NCI-H748 treated with DMSO at 0.1 percent for 48 hours (cell line): ENCODE measurements around the gene LRCOL1.

Experiments used
- DNase-seq: peaks from one replicate; lab custom pipeline; 2025; lab: John Stamatoyannopoulos, UW

The LRCOL1 gene

DNA sequence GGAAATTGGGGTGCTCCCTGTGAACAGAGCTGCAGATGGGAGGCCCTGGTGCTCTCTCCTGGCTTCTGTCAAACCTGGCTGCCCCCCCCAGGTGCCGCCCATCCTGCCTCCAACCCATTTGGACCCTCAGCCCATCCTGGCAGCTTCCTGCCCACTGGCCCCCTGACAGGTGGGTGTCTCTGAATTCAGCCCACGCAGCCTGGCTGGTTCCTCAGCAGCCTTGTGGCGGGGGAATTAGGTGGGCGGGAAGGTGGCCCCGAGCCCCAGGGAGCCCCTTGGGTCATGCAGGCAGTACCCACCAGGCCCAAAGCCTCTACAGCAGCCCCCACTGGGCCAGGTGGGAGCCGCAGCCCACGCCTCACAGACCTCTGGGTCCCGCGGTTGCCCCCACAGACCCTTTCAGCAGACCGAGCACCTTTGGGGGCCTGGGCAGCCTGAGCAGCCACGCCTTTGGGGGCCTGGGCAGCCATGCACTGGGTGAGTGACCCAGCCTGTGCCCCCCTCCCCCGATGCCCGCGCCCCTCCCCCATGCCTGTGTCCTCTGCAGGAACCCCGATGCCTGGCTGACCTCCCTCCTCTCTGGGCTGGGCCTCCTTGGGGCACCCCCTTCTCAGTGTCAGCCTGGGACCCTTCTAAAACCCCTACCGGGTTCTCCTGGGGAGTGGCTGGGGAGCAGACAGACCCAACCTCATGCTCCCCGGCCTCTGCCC lies 28.9 kb downstream of the LRCOL1 start:
- DNase-seq = no peak

- DNase-seq = no peak
Measured at GRCh38 chr12:132580701-132581292, 29.6 kb downstream of the LRCOL1 start.

- DNase-seq = no peak
Measured at GRCh38 chr12:132579744-132580143, 30.6 kb downstream of the LRCOL1 start.

- DNase-seq = no peak
Measured at GRCh38 chr12:132578826-132579225, 31.6 kb downstream of the LRCOL1 start.

DNA sequence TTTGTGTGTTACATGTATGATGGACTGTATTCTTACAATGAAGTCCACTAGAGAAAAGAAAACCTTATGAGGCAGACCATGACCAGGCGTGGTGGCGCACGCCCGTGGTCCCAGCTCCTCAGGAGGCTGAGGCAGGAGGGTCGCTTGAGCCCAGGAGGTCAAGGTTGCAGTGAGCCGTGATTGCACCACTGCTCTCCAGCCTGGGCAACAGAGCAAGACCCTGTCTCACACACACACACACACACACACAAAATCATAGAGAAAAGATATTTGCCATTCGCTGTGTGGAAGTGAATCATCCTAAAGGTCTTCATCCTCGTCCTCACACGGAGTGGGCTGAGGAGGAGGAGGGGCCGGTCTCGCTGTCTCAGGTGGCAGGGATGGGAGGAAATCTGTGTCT lies 32.3 kb downstream of the LRCOL1 start:
- no peak for DNase-seq

GRCh38 chr12:132577191-132577920 lies 33.0 kb downstream of the LRCOL1 start:
- DNase-seq = no peak

- DNase-seq = no peak
Measured at GRCh38 chr12:132576701-132577100, 33.7 kb downstream of the LRCOL1 start.

DNA sequence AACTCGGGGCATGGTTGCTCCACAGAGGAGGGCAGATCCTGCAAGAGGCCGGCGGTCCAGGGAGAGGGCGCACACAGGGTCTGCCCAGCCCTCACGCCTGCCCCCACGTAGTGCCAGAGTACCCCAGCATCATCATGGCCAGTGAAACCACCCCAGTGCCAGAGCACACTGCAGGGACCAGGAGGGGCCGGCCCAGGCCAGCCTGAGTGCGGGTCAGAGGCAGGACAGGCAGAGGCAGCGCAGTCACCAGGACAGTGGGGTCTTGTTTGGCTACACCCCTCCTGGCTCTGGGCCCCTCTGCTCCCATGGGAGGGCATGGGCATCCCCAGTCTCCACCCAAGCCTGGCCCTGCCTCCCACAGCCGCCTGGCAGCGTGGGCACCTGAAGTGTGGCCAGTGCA lies 34.7 kb downstream of the LRCOL1 start:
- DNase-seq = no peak

- DNase-seq = no peak
Measured at GRCh38 chr12:132574271-132574996, 35.9 kb downstream of the LRCOL1 start.

GRCh38 chr12:132572801-132573760 lies 37.3 kb downstream of the LRCOL1 start:
- DNase-seq = no peak

GRCh38 chr12:132572106-132572505 lies 38.3 kb downstream of the LRCOL1 start:
- no peak for DNase-seq

- no peak for DNase-seq
Measured at GRCh38 chr12:132571598-132571997, 38.8 kb downstream of the LRCOL1 start.

GRCh38 chr12:132571051-132571450 lies 39.3 kb downstream of the LRCOL1 start:
- DNase-seq = no peak

DNA sequence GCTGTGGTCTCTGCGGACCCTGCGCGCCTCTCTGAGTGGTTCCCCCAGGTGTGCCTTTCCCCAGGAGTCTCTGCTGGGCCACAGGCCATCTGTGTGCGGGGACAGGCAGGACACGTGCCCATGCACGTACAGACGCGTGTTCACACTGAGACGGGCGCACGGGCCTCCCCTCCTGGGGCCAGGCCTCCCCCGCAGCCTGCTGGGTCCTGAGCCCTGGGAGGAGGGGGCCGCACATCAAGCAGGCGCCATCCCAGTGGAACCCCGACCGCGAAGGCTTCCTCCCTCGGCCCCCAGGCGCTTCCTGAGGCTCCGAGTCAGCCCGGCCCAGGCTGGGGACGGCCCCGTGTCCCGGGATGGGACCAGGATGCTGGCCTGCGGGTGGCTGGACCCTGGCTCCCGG lies 39.7 kb downstream of the LRCOL1 start:
- no peak for DNase-seq

DNA sequence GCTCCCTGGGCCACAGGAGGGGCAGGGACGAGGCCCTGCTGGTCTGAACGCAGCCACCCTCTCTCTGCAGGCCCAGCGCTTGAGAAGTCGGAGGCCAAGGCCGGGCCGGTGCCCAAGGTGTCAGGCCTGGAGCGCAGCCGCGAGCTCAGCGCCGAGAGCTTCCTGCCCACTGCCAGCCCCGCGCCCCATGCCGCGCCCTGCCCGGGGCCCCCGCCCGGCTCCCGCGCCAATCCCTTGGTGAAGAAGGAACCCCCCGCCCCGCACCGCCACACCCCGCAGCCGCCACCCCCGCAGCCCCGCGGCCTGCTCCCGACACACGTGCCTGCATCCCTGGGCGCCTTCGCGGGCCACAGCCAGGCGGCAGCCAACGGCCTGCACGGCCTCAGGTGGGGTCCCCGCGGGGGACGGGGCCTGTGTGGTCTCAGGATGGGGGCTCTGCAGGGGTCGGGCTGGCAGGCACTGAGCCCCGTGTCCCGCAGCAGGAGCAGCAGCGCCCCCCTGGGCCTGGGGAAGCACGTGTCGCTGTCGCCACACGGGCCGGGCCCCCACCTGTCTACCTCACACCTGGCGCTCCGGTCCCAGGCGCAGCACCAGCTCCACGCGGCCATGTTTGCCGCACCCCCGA lies 40.4 kb downstream of the LRCOL1 start:
- no peak for DNase-seq

DNA sequence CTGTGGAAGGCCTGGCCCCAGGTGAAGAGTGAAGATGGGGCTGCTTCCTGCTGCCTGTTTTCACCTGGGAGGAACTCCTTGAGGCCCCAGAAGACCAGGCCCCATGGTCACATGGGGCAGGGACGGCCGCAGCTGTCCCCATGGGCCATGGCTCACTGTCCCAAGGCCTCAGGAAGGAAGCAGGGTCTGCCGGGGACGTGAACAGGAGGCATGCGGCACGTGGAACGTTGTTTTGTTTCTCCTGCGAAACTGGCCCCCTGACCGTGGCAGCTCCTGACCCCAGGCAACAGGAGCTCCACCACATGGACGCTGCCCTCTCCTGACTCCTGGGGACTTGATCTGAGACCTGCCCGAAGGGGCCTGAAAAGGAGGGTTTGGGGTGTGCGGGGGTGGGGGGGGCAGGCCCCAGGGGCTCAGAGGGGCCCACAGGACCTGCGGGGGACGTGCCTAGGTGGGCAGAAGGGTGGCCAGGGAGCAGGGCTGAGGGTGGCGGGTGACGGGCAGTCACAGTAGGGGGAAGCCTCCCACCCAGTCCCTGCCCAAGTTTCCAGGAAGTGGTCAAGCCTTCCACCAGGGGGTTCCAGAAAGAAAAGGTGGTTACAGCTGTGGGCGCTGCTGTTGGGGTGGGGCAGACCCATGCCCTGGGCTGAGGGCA lies 41.4 kb downstream of the LRCOL1 start:
- no peak for DNase-seq

DNA sequence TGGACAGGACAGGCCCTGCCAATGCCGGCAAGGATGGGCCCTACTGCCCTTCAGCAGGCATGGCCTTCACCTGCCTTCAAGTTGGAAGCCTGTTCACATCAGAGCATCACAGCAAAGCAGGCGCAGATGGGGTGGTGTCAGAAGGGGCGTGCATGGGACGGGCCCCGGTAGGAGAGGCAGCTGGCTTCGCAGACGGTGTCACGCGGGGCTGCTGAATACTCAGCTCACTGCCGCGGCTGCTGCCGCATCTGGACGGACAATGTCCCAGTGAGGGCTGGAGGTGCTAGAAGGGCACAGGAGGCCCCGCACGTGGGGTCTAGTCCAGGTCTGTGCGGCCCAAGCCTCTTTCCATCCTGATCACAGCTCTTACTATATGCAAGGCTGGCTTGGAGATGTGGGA lies 42.1 kb downstream of the LRCOL1 start:
- DNase-seq = no peak

DNA sequence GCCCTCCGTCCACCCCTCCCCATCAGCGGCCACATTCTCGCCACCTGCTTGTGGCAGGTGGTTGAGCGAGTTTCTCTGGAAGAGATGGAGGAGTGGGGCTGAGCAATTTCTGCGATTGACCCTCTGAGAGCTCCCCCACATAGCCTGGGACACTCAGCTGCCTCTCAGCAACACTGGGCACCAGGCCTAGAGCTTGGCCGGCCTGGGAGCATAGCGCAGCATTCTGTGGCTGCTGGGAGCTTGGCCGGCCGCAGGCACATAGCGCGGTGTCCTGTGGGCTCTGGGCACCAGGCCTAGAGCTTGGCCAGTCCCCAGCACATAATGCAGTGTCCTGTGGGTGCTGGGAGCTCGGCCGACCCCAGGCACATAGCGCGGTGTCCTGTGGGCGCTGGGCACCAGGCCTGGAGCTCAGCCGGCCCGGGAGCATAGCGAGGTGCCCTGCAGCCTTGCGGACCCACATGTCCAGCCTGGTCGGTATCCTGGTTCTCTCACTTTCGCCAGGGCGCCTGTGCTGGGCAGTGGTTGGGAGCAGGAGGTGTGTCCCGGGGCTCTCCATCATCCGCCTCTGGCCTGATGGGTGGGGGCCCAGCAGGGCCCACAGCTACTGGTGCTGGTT lies 43.8 kb downstream of the LRCOL1 start:
- DNase-seq = no peak

DNA sequence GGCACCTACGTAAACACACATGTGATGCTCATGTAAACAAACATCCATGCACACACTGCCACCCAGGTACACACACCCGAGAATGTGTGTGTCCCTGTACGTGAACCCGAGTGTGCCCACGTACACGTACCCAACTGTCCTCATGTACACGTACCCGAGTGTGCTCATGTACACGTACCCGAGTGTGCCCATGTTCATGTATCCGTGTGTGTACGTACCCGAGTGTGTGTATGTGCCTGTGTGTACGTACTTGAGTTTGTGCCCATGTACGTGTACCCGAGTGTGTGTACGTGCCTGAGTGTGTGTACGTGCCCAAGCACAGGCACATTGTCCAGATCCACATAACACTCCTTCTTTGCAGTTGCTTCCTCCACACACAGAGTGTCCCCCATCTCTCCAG lies 45.0 kb downstream of the LRCOL1 start:
- no peak for DNase-seq

DNA sequence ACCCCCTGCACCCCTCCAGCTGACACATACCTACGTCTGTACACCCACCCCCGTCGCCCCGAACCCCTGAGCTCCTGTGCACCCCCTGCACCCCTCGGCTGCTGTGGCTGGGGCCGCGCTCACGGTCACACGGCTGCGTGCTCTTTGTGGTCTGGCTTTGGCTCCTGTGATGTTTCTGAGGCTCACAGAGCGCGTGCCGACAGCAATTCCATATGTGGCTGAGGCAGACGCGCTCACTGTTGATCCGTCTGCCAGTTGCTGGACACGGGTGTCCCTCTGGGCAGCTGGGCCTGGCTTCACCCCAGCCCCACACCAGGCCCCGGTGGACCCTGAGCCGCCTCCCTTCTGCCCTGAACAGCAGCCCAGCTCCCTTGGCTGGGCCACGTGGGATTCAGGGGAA lies 46.5 kb downstream of the LRCOL1 start:
- DNase-seq = no peak
